GM12801 (cell line): ENCODE results near the gene CORIN.

Experiments used
- CTCF ChIP-seq: IDR thresholded peaks from one replicate; pipeline ENCODE4 v1.5.1; 2011; ENCODE audit warnings: control low read depth; ENCODE audit not compliant: insufficient read length; ENCODE audit errors: extremely low read depth

The CORIN gene

GRCh38 chr4:47640911-47641310 lies 197.0 kb downstream of the CORIN start:
- no peak for TF ChIP-seq CTCF

- no peak for TF ChIP-seq CTCF
Measured at GRCh38 chr4:47639531-47639930, 198.3 kb downstream of the CORIN start.

- TF ChIP-seq CTCF, result no peak
Measured at GRCh38 chr4:47631161-47631560, 206.7 kb downstream of the CORIN start.

- TF ChIP-seq CTCF, result no peak
Measured at GRCh38 chr4:47624031-47624441, 213.8 kb downstream of the CORIN start.

GRCh38 chr4:47621181-47621580 lies 216.7 kb downstream of the CORIN start:
- no peak for TF ChIP-seq CTCF

GRCh38 chr4:47619691-47620090 lies 218.2 kb downstream of the CORIN start:
- no peak for TF ChIP-seq CTCF

- TF ChIP-seq CTCF, result no peak
Measured at GRCh38 chr4:47617607-47618006, 220.3 kb downstream of the CORIN start.

- no peak for TF ChIP-seq CTCF
Measured at GRCh38 chr4:47615385-47615784, 222.5 kb downstream of the CORIN start.
